ENCODE measurements around the gene PTPRU.
"Not testable (repeated sequence)": the region's sequence is repeated elsewhere in the genome, so short reads cannot be mapped to it uniquely, and the experiment has no call there.

The PTPRU gene

GRCh38 chr1:29222260-29222659, 14.1 kb upstream of the PTPRU start:
- not testable (repeated sequence) for DNase-seq

- DNase-seq, result no peak
Observed at GRCh38 chr1:29222686-29223085, 13.6 kb upstream of the PTPRU start.

GRCh38 chr1:29223521-29223920, 12.8 kb upstream of the PTPRU start:
- no peak for DNase-seq

- DNase-seq, result no peak
Observed at GRCh38 chr1:29224356-29224837, 11.9 kb upstream of the PTPRU start.

- DNase-seq, result no peak
Observed at GRCh38 chr1:29225361-29225760, 11.0 kb upstream of the PTPRU start.

- DNase-seq, result no peak
Observed at GRCh38 chr1:29227511-29227910, 8.8 kb upstream of the PTPRU start.

- no peak for DNase-seq
Observed at GRCh38 chr1:29230204-29230552, 6.1 kb upstream of the PTPRU start.

GRCh38 chr1:29230553-29231378, 5.6 kb upstream of the PTPRU start, which contains the start of gene MECR:
TSS of gene MECR (minus strand) at chr1:29230934. CDS start at chr1:29230906, 28 bp downstream.
- peak; percentile 91 for DNase-seq

GRCh38 chr1:29232387-29232786, 3.9 kb upstream of the PTPRU start:
- no peak for DNase-seq

GRCh38 chr1:29233693-29234092, 2.6 kb upstream of the PTPRU start:
- DNase-seq, result no peak

GRCh38 chr1:29234471-29234870, 1.9 kb upstream of the PTPRU start:
- no peak for DNase-seq

GRCh38 chr1:29234881-29235280, 1.4 kb upstream of the PTPRU start:
- not testable (repeated sequence) for DNase-seq

- DNase-seq, result no peak
Observed at GRCh38 chr1:29236712-29237128, 398 bp downstream of the PTPRU start.

GRCh38 chr1:29237129-29237821, 953 bp downstream of the PTPRU start:
- peak; percentile 64 for DNase-seq

- no peak for DNase-seq
Observed at GRCh38 chr1:29237852-29238619, 1.7 kb downstream of the PTPRU start.

GRCh38 chr1:29238620-29239002, 2.3 kb downstream of the PTPRU start:
- no peak for DNase-seq

- DNase-seq, result no peak
Observed at GRCh38 chr1:29239142-29239541, 2.8 kb downstream of the PTPRU start.

GRCh38 chr1:29240400-29240837, 4.1 kb downstream of the PTPRU start:
- DNase-seq, result peak; percentile 53

- no peak for DNase-seq
Observed at GRCh38 chr1:29240986-29241385, 4.7 kb downstream of the PTPRU start.

- DNase-seq, result no peak
Observed at GRCh38 chr1:29243023-29243870, 6.9 kb downstream of the PTPRU start.

- DNase-seq, result peak; percentile 92
Observed at GRCh38 chr1:29243871-29244200, 7.5 kb downstream of the PTPRU start.

GRCh38 chr1:29245261-29245660, 8.9 kb downstream of the PTPRU start:
- DNase-seq, result no peak

Measured in fibroblast of upper back skin (primary cell).